ENCODE measurements around the gene CALY. TPM values are rescaled to one million over a fixed set of nuclear protein-coding genes. Genes with fewer than 3 reads are reported as not detected.
A peak's percentile ranks its signal among the peaks of the same experiment; 100 is the strongest.

Gene CALY
- total RNA-seq, 1 donor = not detected

- DNase-seq (ENCODE audit: low read depth in 2 of 3, low spot score in 2 of 3) = no peak
These were observed 60.6 kb downstream of the CALY start for GRCh38 chr10:133276100-133276434.

- peak in 2 of 3 donors; percentile 44 to 61 for DNase-seq (ENCODE audit: low read depth in 2 of 3, low spot score in 2 of 3)
These were observed 61.0 kb downstream of the CALY start for GRCh38 chr10:133275684-133276092.

GRCh38 chr10:133274751-133275683 lies 61.7 kb downstream of the CALY start:
- DNase-seq (ENCODE audit: low read depth in 2 of 3, low spot score in 2 of 3) = peak; percentile 63 to 94 (median 93)

Small RNA genes lying within 50 kb of the gene (small RNA-seq; reads per million reads assigned to genes)
- not detected for gene AL360181.4
- gene BANF1P2 = not detected
- not detected for gene MIR3944

Other genes with a start within 250 kb of the CALY start
- gene ADGRA1, start 249.0 kb downstream of the CALY start, total RNA-seq = not detected
- under 0.01 TPM for gene KNDC1, start 176.7 kb downstream of the CALY start, total RNA-seq
- under 0.01 TPM for gene UTF1, start 106.7 kb downstream of the CALY start, total RNA-seq
- gene VENTX, start 99.0 kb downstream of the CALY start, total RNA-seq = 0.27 TPM
- 146 TPM for gene ADAM8, start 60.0 kb downstream of the CALY start, total RNA-seq
- 73.2 TPM for gene TUBGCP2, start 28.0 kb downstream of the CALY start, total RNA-seq
- gene ZNF511, start 28.0 kb downstream of the CALY start, total RNA-seq = 19.4 TPM
- not detected for gene PRAP1, start 10.5 kb upstream of the CALY start, total RNA-seq
- gene FUOM, start 21.1 kb upstream of the CALY start, total RNA-seq = 18.6 TPM
- gene ECHS1, start 36.5 kb upstream of the CALY start, total RNA-seq = 30.7 TPM
- 16.7 TPM for gene PAOX, start 42.4 kb upstream of the CALY start, total RNA-seq
- gene MTG1, start 57.3 kb upstream of the CALY start, total RNA-seq = 35.8 TPM
- under 0.01 TPM for gene SPRN, start 87.7 kb upstream of the CALY start, total RNA-seq
- 3.2 TPM for gene SCART1, start 117.0 kb upstream of the CALY start, total RNA-seq
- 0.81 TPM for gene CYP2E1, start 190.5 kb upstream of the CALY start, total RNA-seq
- not detected for gene SYCE1, start 228.7 kb upstream of the CALY start, total RNA-seq

All from hematopoietic multipotent progenitor cell (in vitro differentiated cells).